ENCODE data around the gene GAS2L1.

- TF ChIP-seq POLR2AphosphoS5 (IDR thresholded peaks at IDR 0.05; ENCODE audit: borderline replicate concordance, low read depth, low read length): no peak
- no peak for TF ChIP-seq EZH2 (IDR thresholded peaks at IDR 0.05)
- no peak for TF ChIP-seq FOXP2 (optimal IDR thresholded peaks at IDR 0.05; ENCODE audit: control extremely low read depth, extremely low read length, insufficient read depth)
Observed at GRCh38 chr22:29345932-29346331, 39.5 kb downstream of the GAS2L1 start.
